ENCODE results near the gene SREK1IP1. TPM values are rescaled to one million over a fixed set of nuclear protein-coding genes. Genes with fewer than 3 reads are reported as not detected.

The SREK1IP1 gene
- total RNA-seq, 4 donors from 2014 or later: 8.4 to 17.7 (median 11.4) TPM

DNA sequence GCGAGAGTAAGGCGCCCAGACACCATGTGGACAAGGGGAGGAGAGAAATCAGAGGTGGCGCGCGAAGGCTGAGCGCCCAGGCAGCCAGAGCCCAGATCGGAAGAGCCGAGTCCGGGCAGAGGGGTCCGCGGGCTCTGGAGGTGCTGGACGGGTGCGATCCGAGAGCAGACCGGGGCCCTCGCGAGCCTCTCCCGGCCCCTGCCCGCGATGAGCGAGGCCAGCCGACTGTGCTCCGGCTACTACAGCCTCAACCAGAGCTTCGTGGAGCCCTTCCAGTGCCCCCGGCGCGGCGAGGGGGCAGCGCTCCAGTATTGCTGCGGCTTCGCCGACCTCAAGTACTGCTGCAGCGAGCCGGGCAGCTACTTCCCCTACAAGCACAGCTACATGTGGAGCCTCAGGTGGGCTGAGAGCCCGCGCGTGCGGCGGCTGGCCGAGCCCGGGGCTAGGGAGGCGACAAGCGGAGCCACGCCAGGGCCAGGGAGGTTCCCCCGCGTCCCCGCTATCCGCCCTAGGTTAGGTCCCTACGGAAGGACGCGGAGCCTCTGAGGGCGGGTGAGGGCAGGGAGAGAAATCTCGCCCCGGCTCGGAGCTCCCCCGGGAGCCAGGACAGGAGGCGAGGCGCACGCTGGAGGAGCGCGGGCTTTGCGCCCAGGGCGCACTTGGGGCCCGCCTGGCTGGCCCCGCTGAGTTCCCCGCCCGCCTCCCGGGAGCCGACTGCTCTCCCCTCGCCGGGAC, 77.9 kb downstream of the SREK1IP1 start, which contains the start of gene SHISAL2B:
TSS of gene SHISAL2B (plus strand) at position 87 of the 735 bp plus-strand sequence. CDS start at position 208, 121 bp downstream.
- H3K4me3 ChIP-seq: peak within 1 kb of the TSS; percentile 3 to 57 (median 23)
- TF ChIP-seq, protein P1, sequence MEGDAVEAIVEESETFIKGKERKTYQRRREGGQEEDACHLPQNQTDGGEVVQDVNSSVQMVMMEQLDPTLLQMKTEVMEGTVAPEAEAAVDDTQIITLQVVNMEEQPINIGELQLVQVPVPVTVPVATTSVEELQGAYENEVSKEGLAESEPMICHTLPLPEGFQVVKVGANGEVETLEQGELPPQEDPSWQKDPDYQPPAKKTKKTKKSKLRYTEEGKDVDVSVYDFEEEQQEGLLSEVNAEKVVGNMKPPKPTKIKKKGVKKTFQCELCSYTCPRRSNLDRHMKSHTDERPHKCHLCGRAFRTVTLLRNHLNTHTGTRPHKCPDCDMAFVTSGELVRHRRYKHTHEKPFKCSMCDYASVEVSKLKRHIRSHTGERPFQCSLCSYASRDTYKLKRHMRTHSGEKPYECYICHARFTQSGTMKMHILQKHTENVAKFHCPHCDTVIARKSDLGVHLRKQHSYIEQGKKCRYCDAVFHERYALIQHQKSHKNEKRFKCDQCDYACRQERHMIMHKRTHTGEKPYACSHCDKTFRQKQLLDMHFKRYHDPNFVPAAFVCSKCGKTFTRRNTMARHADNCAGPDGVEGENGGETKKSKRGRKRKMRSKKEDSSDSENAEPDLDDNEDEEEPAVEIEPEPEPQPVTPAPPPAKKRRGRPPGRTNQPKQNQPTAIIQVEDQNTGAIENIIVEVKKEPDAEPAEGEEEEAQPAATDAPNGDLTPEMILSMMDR (IDR thresholded peaks at IDR 0.05): no peak
- no peak for TF ChIP-seq POLR2A (IDR thresholded peaks at IDR 0.05)
- DNase-seq: no peak
- H3K27me3 ChIP-seq: peaks cover 0 to 49% (median 8%) of the 10 kb centered on the region in 4 donors
- H3K4me1 ChIP-seq: peaks cover 6 to 14% (median 11%) of the 10 kb centered on the region in 3 donors
- no peaks in the 10 kb centered on the region for H3K36me3 ChIP-seq
- H3K9me3 ChIP-seq: no peaks in the 10 kb centered on the region
- no peak within 1 kb of the TSS for H3K27ac ChIP-seq
- intact Hi-C loops (cut with DNase I): no loop called here
- WGBS, 2 donors: 2 to 6% methylated on average over 11 to 27 of the region's 71 CpGs

DNA sequence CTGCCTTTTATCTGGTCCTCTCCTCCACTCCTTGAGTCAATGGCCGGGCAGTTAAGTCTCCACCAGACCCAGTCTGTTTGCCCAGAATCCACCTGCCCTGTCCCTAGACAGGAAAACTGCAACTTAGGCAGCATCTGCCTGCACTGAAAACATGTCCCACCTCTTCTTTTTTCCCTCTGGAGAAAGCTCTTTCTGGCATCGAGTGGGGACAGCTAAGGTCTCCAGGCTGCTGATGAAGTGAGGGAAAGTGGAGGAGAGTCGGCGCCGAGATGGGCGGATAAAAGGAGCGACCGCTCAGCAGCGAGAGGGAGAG, 78.4 kb downstream of the SREK1IP1 start:
- TF ChIP-seq, protein P1 (IDR thresholded peaks at IDR 0.05): no peak
- TF ChIP-seq POLR2A (IDR thresholded peaks at IDR 0.05): no peak
- Histone ChIP-seq H3K36me3 (no peaks in the 10 kb centered on the region), H3K27me3 (peaks cover 0 to 49% (median 8%) of the 10 kb centered on the region in 4 donors), H3K4me3 (peak overlapping the region in 1 of 4 donors; percentile 57), H3K4me1 (peaks cover 6 to 14% (median 11%) of the 10 kb centered on the region in 3 donors), H3K27ac (no peak overlapping the region), H3K9me3 (no peaks in the 10 kb centered on the region)
- no peak for DNase-seq
- 2 to 11% methylated on average over 6 to 8 of the region's 9 CpGs for WGBS, 2 donors
- intact Hi-C loops (cut with DNase I): no loop called here

DNA sequence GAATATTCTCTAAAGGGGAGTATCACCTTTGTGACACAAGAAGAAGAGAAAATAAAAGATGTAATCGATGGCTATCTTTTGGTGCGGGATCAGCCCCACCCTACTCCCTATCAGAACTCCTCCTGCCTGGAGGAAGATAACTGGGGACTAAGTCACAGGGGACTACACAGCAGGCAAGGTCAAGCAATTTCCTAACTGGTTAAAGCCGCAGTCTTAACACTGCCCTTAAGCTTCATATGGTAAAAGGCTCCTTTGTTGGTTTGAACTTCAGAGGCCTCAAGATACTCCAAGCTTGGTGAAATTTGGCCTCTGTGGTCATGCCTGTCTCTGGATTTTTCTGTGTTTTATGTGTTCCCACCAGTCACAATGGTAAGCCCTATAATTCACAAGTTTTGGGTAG, 79.5 kb downstream of the SREK1IP1 start:
- Histone ChIP-seq H3K4me1 (peaks cover 6 to 14% (median 11%) of the 10 kb centered on the region in 3 donors), H3K27me3 (peaks cover 0 to 49% (median 8%) of the 10 kb centered on the region in 4 donors), H3K27ac (no peak overlapping the region), H3K4me3 (no peak overlapping the region), H3K9me3 (no peaks in the 10 kb centered on the region), H3K36me3 (no peaks in the 10 kb centered on the region)
- intact Hi-C loops (cut with DNase I): no loop called here
- 82% methylated on average over 3 of the region's 3 CpGs for WGBS, 2 donors
- TF ChIP-seq, protein P1 (IDR thresholded peaks at IDR 0.05): no peak
- TF ChIP-seq POLR2A (IDR thresholded peaks at IDR 0.05): no peak
- DNase-seq: no peak

DNA sequence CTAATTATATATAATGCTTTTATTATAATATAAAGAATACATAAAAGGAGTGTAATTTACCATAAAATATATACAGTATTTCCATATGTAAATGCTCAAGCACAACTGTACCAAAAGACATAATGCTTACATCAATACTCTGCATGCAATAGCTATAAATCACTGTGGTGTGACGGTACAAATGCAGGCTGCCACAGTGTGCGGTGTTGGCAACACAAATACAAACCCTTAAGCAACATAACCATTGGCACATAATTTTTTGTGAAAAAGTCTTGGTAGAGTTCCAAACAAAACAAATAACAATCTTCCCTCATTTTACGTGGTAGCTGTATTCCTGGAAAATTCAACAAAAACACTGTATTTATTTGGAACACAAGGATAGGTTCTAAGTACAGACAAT, 80.1 kb downstream of the SREK1IP1 start:
- Histone ChIP-seq H3K36me3 (no peaks in the 10 kb centered on the region), H3K4me1 (peaks cover 6 to 14% (median 11%) of the 10 kb centered on the region in 3 donors), H3K4me3 (no peak overlapping the region), H3K27ac (no peak overlapping the region), H3K9me3 (no peaks in the 10 kb centered on the region), H3K27me3 (peaks cover 0 to 49% (median 8%) of the 10 kb centered on the region in 4 donors)
- TF ChIP-seq, protein P1 (IDR thresholded peaks at IDR 0.05): no peak
- TF ChIP-seq POLR2A (IDR thresholded peaks at IDR 0.05): no peak
- no peak for DNase-seq
- intact Hi-C loops (cut with DNase I): no loop called here
- WGBS, 2 donors: 50 to 60% methylated on average over 3 of the region's 3 CpGs

DNA sequence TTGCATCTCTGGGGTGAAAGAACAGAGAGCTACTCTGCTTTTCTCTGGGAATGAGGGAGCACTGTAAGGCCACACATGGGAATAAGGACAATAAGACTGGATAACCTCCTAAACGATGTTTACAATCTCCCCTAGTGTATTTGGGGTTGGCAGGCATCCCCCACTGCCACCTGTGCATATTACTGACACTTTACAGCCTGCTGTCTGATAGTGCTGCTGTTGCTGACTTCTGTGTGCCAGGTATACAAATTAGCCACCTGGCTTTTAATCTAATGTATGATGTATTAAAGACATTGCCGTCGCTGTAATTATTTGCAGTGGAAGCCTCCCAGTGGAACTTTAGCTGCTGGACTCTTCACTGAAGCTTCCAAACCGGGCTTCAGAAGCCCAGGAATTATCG, 82.6 kb downstream of the SREK1IP1 start:
- no peaks in the 10 kb centered on the region for H3K9me3 ChIP-seq
- no peak for DNase-seq
- intact Hi-C loops (cut with DNase I): no loop called here
- no peak overlapping the region for H3K27ac ChIP-seq
- H3K4me3 ChIP-seq: no peak overlapping the region
- H3K36me3 ChIP-seq: no peaks in the 10 kb centered on the region
- WGBS, 2 donors: 64 to 67% methylated on average over 5 of the region's 5 CpGs
- TF ChIP-seq, protein P1 (IDR thresholded peaks at IDR 0.05): no peak
- TF ChIP-seq POLR2A (IDR thresholded peaks at IDR 0.05): no peak
- H3K27me3 ChIP-seq: peaks cover 0 to 26% (median 7%) of the 10 kb centered on the region in 4 donors
- H3K4me1 ChIP-seq: peaks cover 6 to 10% (median 9%) of the 10 kb centered on the region in 3 donors

All from esophagus squamous epithelium (tissue), 5 donors.